SW 1271 (cell line): ENCODE measurements around the gene PEAK3.
A peak's percentile ranks its signal among the peaks of the same experiment; 100 is the strongest.

Experiments
- DNase-seq, 2 experiments: peaks; one replicate each; lab custom pipeline; 2025; lab: John Stamatoyannopoulos, UW

The PEAK3 gene

GRCh38 chr19:2270423-2271233 lies 11.3 kb downstream of the PEAK3 start:
- peak in 1 of 2 experiments; percentile 38 for DNase-seq

GRCh38 chr19:2270157-2270422 lies 11.9 kb downstream of the PEAK3 start:
- no peak for DNase-seq

- peak; percentile 74 to 93 for DNase-seq
Measured at GRCh38 chr19:2269244-2270156, 12.5 kb downstream of the PEAK3 start.

- DNase-seq: no peak
Measured at GRCh38 chr19:2268861-2269243, 13.1 kb downstream of the PEAK3 start.

GRCh38 chr19:2268480-2268830 lies 13.5 kb downstream of the PEAK3 start:
- DNase-seq: no peak

GRCh38 chr19:2266183-2266993 lies 15.6 kb downstream of the PEAK3 start:
- DNase-seq: no peak

GRCh38 chr19:2261438-2262172 lies 20.4 kb downstream of the PEAK3 start:
- peak in 1 of 2 experiments; percentile 14 for DNase-seq

- no peak for DNase-seq
Measured at GRCh38 chr19:2260341-2260805, 21.6 kb downstream of the PEAK3 start.

- DNase-seq: no peak
Measured at GRCh38 chr19:2259336-2259735, 22.6 kb downstream of the PEAK3 start.

GRCh38 chr19:2255982-2256685 lies 25.8 kb downstream of the PEAK3 start, which contains the start of gene JSRP1:
Gene JSRP1, minus strand, starts transcription at chr19:2256417. Its CDS starts 1,103 bp downstream, at chr19:2255314.
- no peak for DNase-seq

GRCh38 chr19:2255112-2255845 lies 26.7 kb downstream of the PEAK3 start:
- DNase-seq: no peak

GRCh38 chr19:2254064-2254872 lies 27.7 kb downstream of the PEAK3 start:
- no peak for DNase-seq

GRCh38 chr19:2253106-2254063 lies 28.6 kb downstream of the PEAK3 start:
- no peak for DNase-seq

GRCh38 chr19:2252797-2253105 lies 29.2 kb downstream of the PEAK3 start:
- no peak for DNase-seq

- no peak for DNase-seq
Measured at GRCh38 chr19:2252055-2252796, 29.7 kb downstream of the PEAK3 start.

- DNase-seq: no peak
Measured at GRCh38 chr19:2251106-2252054, 30.6 kb downstream of the PEAK3 start.

- no peak for DNase-seq
Measured at GRCh38 chr19:2250766-2251105, 31.2 kb downstream of the PEAK3 start.
